ENCODE results near the gene TMEM158. TPM values are rescaled to one million over a fixed set of nuclear protein-coding genes. Genes with fewer than 3 reads are reported as not detected.

Gene TMEM158
- total RNA-seq, 1 experiment from 2014 or later, result 25.8 TPM

DNA sequence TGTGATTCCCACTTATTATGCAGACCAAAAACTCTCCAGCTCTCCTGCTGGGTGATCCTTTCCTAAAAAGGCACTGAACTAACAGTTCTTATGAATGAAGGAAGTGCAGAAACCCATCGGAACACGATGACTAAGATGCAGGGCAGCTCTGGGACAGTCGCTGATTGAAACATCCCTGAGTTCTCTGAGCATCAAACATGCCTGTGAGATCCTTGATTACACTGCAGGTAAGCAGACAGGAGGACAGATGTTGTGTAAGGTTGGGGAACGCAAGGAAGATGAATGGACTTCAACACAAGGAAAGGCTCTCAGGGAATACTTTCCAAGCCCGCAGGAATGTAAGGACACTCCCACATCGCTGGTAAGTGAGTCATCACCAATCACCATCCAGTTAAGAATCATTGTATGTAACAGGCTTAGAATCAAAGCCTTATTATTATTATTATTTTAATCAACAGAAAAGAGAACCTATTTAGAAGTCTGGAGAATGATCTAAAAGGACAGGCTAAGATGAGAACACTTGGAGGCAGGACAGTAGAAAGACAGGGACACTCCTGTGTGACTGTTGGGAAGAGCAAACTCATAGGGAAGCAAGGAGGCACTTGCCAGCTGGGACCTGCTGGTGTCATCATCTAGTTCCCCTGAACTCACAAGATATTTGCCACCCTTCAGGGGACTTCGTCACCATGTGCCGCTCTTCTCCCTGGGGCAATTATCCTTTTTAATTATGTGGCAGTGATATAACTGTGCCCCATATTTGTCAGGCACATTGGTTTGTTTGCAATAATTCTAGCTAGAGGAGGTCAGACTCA lies 26.0 kb downstream of the TMEM158 start (continued):
- TF ChIP-seq REST (IDR thresholded peaks at IDR 0.05; ENCODE audit: low read depth), result no peak
- peak; percentile 93 for TF ChIP-seq FOSL1 (IDR thresholded peaks at IDR 0.05; ENCODE audit: low read depth)
- TF ChIP-seq ELF1 (IDR thresholded peaks at IDR 0.05; ENCODE audit: borderline replicate concordance, low read depth), result no peak
- peak; percentile 92 for TF ChIP-seq JUND (IDR thresholded peaks at IDR 0.05)
- peak; percentile 94 for TF ChIP-seq CEBPB (IDR thresholded peaks at IDR 0.05; ENCODE audit: low read depth)
- no peak for TF ChIP-seq ZFX (IDR thresholded peaks at IDR 0.05)
- TF ChIP-seq SIN3A (IDR thresholded peaks at IDR 0.05; ENCODE audit: low read depth), result peak; percentile 74; the same call in 1 of the 2 replicates
- TF ChIP-seq POLR2AphosphoS5 (IDR thresholded peaks at IDR 0.05; ENCODE audit: low read depth, low read length), result peak; percentile 58
- no peak for TF ChIP-seq EZH2 (IDR thresholded peaks at IDR 0.05)
- peak; percentile 83 for TF ChIP-seq SRF (IDR thresholded peaks at IDR 0.05; ENCODE audit: low read depth)
- TF ChIP-seq SP1 (IDR thresholded peaks at IDR 0.05; ENCODE audit: low read depth), result peak; percentile 87

Measured in HCT116 (cell line).